Diencephalon (tissue), 1 donor: ENCODE results near the gene BBX. TPM values are rescaled to one million over a fixed set of nuclear protein-coding genes. Genes with fewer than 3 reads are reported as not detected.

ENCODE experiments used
- total RNA-seq: library from RNA; depleted of rRNA; stranded (reverse); fragments of >200 nt; gene quantifications from one replicate; pipeline ENCODE4 v1.2.3, GENCODE V29; 2014

The BBX gene
- 33.9 TPM for total RNA-seq

GRCh38 chr3:107522510-107523288, at the start of gene BBX:
TSS of gene BBX (plus strand) at chr3:107522962. CDS start at chr3:107710461, 187,499 bp downstream.

Other genes with a start within 250 kb of the BBX start
- gene CCDC54, start 145.5 kb upstream of the BBX start, total RNA-seq, result not detected